GM12878 (cell line): ENCODE data around the gene THRA.

Experiments used
- CHD4 ChIP-seq: fragments of 200-600 bp; sonication (generic); IDR thresholded peaks from 2 replicates; pipeline ENCODE4 v1.6.1; 2016; ENCODE audit warnings: mild to moderate bottlenecking
- CREB1 ChIP-seq: IDR thresholded peaks from 2 replicates; pipeline ENCODE4 v1.6.1; 2012; ENCODE audit warnings: low read depth, mild to moderate bottlenecking, inconsistent platforms
- ETV6 ChIP-seq, 2 experiments: fragments of 450-650 bp in 1 of 2; IDR thresholded peaks in 1 of 2; conservative IDR thresholded peaks in 1 of 2; 2 replicates each; pipeline ENCODE4 v1.6.1; 2014; ENCODE audit warnings: antibody characterized with exemption in 1 of 2, borderline replicate concordance in 1 of 2, low read depth in 1 of 2, mild to moderate bottlenecking in 1 of 2, moderate library complexity in 1 of 2
- FOXK2 ChIP-seq: fragments of 450-650 bp; IDR thresholded peaks from 2 replicates; pipeline ENCODE4 v1.6.1; 2017; ENCODE audit warnings: mild to moderate bottlenecking, moderate library complexity
- MAX ChIP-seq: IDR thresholded peaks from 2 replicates; pipeline ENCODE4 v1.6.1; 2012; ENCODE audit warnings: low read depth, low read length, improper control_type of control experiment
- MXI1 ChIP-seq: fragments of 150-350 bp; IDR thresholded peaks from 2 replicates; pipeline ENCODE4 v1.6.1; 2011; ENCODE audit warnings: low read depth, mild to moderate bottlenecking, inconsistent platforms, low read length, improper control_type of control experiment
- PBX3 ChIP-seq: IDR thresholded peaks from 2 replicates; pipeline ENCODE4 v1.6.1; 2011; ENCODE audit warnings: mild to moderate bottlenecking, low read depth, low read length, moderate library complexity; ENCODE audit not compliant: insufficient replicate concordance
- RAD51 ChIP-seq: fragments of 450-650 bp; IDR thresholded peaks from 2 replicates; pipeline ENCODE4 v1.6.1; 2016; ENCODE audit warnings: moderate library complexity, mild to moderate bottlenecking, inconsistent platforms
- SPI1 ChIP-seq: IDR thresholded peaks from 2 replicates; pipeline ENCODE4 v1.6.1; 2011; ENCODE audit warnings: low read depth, mild to moderate bottlenecking, low read length, moderate library complexity, borderline replicate concordance; ENCODE audit not compliant: insufficient read depth
- ZNF24 ChIP-seq: fragments of 450-650 bp; IDR thresholded peaks from 2 replicates; pipeline ENCODE4 v1.6.1; 2017; ENCODE audit warnings: antibody characterized with exemption, mild to moderate bottlenecking
- TF ChIP-seq, protein P1 (sequence below), 3 experiments: IDR thresholded peaks in 2 of 3; conservative IDR thresholded peaks in 1 of 3; 2 replicates each; pipeline ENCODE4 v1.5.1; 2011; ENCODE audit warnings: low read depth in 3 of 3, low read length in 3 of 3, mild to moderate bottlenecking in 3 of 3, control low read depth in 2 of 3, moderate library complexity in 2 of 3, inconsistent platforms in 1 of 3, mixed read lengths in 1 of 3; ENCODE audit not compliant: control insufficient read depth in 2 of 3, insufficient read depth in 1 of 3; ENCODE audit errors: extremely low read depth in 1 of 3

DNA sequence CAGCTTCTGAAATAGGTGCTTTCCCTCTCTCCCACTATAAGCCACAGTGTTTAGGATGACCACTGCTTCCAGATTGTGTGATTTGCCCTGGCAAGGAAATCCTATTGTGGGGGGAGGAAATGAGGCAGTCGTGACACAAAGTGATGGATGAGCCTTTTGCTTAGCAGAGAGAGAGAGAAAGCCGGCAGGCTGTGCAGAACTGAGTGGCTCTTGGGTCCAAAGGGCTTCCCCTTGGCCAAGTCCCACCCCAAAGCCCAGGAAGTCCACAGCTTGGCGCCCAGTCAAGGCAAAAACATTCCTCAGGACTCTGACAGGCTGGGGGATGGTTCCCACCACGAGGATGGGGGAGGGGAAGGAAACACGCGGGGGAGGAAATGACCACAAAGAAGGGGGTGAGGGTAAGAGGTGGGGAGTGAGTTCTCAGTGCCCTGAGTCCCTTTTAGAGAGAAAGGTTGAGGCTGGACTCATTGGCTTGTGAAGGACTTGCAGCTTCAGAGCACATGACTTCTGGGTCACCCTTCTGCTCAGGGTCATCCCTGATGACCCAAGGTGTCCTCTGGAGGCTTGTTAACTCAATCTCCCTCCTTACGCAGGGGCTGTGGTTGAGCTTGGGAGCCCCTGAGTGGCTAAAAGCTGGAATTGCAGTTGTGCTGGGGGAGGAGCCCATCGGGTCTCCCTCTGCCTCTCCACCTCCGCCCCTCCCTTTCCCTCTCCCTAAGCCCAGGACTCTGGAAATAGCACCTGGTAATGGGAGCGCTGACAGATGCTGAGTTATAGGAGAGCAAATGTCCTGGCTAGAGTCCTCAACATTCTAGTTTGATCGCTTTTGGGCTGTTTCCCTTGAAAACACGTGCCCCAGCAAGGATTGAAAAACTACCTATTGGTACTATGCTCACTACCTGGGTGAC is 48.7 kb downstream of the THRA start:
- no peak for TF ChIP-seq CREB1
- peak; percentile 64 for TF ChIP-seq PBX3
- no peak for TF ChIP-seq ZNF24
- TF ChIP-seq CHD4, result no peak
- no peak for TF ChIP-seq FOXK2
- peak in 1 of 2 experiments; percentile 48; a peak in 1 of 4 replicates for TF ChIP-seq ETV6 (conservative IDR thresholded peaks at IDR 0.05 in 1 of 2, IDR thresholded peaks at IDR 0.05 in 1 of 2; ENCODE audit: borderline replicate concordance in 1 of 2, low read depth in 1 of 2)
- peak; percentile 61; the same call in 1 of the 2 replicates for TF ChIP-seq MXI1
- peak; percentile 43; the same call in 1 of the 2 replicates for TF ChIP-seq MAX
- TF ChIP-seq, protein P1, sequence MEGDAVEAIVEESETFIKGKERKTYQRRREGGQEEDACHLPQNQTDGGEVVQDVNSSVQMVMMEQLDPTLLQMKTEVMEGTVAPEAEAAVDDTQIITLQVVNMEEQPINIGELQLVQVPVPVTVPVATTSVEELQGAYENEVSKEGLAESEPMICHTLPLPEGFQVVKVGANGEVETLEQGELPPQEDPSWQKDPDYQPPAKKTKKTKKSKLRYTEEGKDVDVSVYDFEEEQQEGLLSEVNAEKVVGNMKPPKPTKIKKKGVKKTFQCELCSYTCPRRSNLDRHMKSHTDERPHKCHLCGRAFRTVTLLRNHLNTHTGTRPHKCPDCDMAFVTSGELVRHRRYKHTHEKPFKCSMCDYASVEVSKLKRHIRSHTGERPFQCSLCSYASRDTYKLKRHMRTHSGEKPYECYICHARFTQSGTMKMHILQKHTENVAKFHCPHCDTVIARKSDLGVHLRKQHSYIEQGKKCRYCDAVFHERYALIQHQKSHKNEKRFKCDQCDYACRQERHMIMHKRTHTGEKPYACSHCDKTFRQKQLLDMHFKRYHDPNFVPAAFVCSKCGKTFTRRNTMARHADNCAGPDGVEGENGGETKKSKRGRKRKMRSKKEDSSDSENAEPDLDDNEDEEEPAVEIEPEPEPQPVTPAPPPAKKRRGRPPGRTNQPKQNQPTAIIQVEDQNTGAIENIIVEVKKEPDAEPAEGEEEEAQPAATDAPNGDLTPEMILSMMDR (IDR thresholded peaks at IDR 0.05 in 2 of 3, conservative IDR thresholded peaks at IDR 0.05 in 1 of 3; ENCODE audit: control insufficient read depth in 2 of 3, extremely low read depth in 1 of 3, insufficient read depth in 1 of 3, low read depth in 3 of 3, low read length in 3 of 3), result peak; percentile 78 to 96 (median 84)
- TF ChIP-seq SPI1, result no peak
- peak; percentile 58; the same call in 1 of the 2 replicates for TF ChIP-seq RAD51
